Loucy (cell line): Measurements from ENCODE around the gene IGF2BP3.

Experiments
- CTCF ChIP-seq: fragments of 200-600 bp; sonication (generic); conservative IDR thresholded peaks from 2 replicates; pipeline ENCODE4 v1.5.1; 2014; ENCODE audit warnings: mild to moderate bottlenecking, antibody characterized with exemption, low read length
- EZH2phosphoT487 ChIP-seq: fragments of 200-600 bp; IDR thresholded peaks from 2 replicates; pipeline ENCODE4 v1.6.1; 2018; ENCODE audit warnings: antibody characterized with exemption, mild to moderate bottlenecking, moderate library complexity, borderline replicate concordance

- no peak for TF ChIP-seq EZH2phosphoT487
- TF ChIP-seq CTCF: no peak
Measured at GRCh38 chr7:23353172-23353571, 117.1 kb downstream of the IGF2BP3 start.
